HG03565 (cell line): ENCODE measurements around the gene CUL1.

Experiments used
- ATAC-seq: cut with Tn5 transposase; IDR thresholded peaks from one replicate; pipeline ENCODE4 v1.9.1; 2021; ENCODE audit warnings: mild to moderate bottlenecking, moderate library complexity; ENCODE audit not compliant: unreplicated experiment

CUL1 gene

DNA sequence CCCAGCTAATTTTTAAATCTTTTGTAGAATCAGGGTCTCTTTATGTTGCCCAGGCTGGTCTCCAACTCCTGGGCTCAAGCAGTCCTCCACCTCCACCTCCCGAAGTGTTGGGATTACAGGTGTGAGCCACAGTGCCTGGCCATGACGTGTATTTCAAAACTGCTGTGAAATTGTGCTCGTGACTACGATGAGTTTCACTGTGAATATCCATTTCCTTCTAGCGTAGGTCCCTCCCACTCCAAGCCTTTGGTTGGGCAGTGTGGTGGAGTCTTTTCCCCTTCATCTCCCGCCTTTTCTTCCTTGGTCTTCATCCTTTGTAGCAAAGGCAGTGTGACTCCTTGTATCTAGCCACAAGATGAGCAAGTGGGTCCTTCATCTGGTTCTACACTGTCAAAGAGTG is 56.2 kb downstream of the CUL1 start:
- no peak for ATAC-seq

DNA sequence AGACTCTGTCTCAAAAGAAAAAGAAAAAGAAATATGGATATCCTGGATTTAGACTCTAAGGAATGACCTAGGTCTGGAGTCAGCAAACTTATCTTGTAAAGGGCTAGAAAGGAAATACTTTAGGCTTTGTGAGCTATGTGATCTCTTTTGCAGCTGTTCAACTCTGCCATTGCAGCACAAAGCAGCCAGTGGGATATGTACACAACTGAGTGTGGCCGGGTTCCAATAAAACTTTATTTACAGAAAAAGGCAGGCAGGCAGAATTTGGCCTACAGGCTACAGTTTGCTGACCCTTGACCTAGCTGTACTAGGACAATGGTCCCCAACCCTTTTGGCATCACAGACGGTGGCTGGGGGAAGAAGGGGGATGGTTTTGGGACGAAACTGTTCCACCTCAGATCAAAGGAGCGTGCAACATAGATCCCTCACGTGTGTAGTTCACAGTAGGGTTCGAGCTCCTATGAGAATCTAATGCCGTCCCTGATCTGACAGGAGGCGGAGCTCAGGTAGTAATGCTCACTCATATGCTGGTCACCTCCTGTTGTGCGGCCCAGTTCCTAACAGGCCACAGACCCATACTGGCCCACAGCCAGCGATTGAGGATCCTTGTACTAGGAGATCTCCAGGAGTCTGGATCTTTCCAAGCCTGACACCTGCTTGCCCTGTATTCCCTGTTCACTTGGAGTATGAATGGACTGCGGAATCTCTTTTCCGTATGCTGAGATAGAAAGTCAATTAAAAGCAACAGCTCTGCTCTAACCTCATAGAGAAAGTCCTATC is 63.0 kb downstream of the CUL1 start:
- no peak for ATAC-seq

GRCh38 chr7:148763622-148764021 is 64.9 kb downstream of the CUL1 start:
- no peak for ATAC-seq

GRCh38 chr7:148770004-148770403 is 71.3 kb downstream of the CUL1 start:
- no peak for ATAC-seq

DNA sequence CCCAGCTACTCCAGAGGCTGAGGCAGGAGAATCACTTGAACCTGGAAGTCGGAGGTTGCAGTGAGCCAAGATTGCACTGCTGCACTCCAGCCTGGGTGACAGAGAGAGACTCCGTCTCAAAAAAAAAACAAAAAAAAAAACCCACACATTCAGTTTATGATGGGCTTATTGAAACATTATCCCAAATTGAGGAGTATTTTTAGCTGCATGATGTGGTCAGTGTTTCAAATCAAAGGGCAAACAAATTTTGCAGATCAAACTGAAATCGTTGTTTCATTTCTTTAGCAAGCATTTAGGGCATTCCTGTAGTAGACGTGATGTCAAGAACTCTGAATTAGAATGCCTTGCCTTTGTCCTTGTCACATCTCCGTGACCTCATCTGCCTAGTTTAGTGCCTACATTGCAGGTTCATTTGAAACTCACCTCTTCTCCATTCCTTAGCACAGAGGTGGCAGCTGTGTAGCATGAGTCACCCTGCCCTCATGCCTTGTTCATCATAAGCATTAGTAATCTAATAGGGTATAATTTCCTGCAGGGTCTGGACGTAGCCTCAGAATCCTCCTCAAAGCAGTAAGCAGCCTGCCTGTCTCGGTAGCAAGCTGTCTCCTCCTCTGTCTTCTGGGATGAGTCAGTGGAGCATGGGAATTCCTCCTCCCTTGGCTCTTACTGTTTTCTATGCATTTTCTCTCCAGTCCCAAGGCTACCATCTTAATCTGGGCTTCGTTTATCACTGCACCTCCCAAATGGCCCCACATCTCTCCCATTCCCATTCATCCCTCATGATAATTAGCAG is 73.8 kb downstream of the CUL1 start:
- no peak for ATAC-seq

GRCh38 chr7:148773334-148773733 is 74.6 kb downstream of the CUL1 start:
- ATAC-seq: peak; percentile 88

- no peak for ATAC-seq
These were observed 75.8 kb downstream of the CUL1 start for GRCh38 chr7:148774471-148774870.

DNA sequence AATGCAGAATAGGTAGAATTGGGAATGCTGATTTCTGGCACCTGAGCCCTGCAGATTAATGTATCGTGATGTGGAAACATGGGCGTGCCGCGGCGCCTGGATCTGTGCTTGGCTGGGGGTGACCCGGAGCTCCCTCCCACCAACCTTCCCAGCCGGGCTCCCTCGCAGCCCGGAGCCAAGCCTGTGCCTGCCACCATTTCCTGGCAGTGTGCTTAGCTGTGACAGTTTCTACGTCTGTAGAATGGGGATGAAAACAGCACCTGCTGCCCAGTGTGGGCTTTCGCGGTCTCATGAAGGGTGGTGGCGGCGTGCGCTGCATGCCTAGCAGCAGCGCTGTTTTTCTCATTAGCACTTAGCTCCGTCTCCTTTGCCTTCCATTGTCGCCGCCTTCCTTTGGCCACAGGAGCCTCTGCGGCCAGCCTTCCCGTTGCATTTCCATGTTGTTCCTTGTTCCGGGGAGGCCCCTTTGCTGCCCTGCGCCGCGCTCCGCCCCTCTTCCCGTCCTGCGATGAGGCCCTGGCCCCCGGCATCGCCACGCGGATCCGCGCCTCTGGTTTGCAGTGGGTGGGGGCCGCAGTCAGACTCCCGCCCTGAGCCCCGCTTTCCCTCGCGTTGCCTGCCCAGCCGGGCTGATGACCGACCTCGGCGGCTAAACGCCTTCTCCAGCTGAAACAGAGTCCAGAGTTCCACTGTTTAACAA is 84.2 kb downstream of the CUL1 start:
- ATAC-seq: no peak

GRCh38 chr7:148783801-148784527 is 85.3 kb downstream of the CUL1 start:
- no peak for ATAC-seq

DNA sequence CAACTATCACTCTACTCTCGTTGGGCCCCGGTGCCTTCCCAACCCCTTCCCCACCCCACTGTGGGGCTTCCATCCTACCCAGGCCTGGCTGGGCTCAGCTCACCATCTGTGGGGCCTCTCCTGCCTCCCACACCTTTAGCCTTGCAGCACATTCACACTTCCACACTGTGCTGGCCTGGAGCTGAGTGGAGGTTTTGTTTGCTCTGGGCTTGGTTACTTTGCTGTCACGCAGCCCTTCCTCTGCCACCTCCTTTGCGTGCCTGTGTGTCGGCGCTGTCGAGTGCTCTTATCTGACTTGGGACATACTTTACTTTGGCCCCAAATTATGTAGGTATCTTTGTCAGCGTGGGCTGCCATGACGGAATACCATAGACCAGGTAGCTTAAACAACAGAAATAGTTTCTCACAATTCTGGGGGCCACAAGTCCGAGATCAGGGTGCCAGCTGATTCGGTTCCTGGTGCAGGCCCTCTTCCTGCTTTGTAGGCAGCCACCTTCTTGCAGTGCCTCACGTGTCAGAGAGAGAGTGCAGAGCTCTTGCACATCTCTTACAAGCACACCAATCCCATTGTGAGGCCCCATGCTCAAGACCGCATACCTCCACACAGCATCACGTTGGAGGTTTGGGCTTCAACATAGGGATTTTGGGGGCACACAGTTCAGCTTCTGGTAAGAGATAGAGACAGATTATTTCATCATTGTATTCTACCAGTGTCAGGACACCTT is 89.0 kb downstream of the CUL1 start:
- ATAC-seq: no peak

GRCh38 chr7:148789220-148789619 is 90.5 kb downstream of the CUL1 start:
- no peak for ATAC-seq

DNA sequence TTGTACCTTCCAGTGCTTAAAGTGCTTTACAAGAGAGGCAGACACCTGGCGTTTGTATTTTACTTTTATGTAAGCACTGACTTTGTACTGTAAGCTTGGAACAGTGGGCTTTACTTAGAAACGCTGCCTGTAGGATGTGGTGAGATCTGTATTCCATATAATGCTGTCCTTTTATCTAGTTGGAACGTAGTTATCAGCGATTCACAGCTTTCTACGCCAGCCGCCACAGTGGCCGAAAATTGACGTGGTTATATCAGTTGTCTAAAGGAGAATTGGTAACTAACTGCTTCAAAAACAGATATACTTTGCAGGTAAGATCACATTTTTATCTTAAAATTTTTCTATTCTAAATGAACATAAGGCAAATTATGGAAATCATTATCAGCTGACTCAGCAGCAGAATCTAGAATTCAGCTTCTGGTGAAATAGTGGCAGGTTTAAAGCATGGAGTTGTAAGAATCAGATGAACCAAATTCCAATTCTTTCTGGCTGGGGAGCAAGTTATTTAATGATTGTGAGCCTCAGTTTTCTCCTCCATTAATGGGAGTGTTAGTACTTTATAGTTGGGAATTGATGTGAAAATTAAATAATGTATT is 91.5 kb downstream of the CUL1 start:
- ATAC-seq: no peak

GRCh38 chr7:148790850-148791249 is 92.1 kb downstream of the CUL1 start:
- no peak for ATAC-seq

DNA sequence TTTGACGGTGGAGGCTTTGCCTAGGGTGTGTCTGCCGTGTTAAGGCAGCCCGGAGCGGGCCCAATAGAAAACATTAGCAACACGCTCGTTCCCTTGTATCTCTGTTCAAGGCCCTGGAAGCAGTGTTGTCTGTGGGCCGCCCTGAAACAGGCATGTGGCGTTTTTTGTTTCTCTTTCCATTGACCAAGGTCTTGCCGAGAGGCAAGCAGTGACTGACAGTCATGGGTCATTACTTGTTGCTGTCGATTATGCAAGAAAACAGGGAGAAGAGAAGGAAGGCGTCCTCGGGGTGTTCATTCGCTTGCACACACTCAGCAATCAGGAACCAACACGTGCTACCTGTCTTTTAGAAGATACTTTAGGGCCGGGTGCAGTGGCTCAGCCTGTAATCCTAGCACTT is 92.8 kb downstream of the CUL1 start:
- no peak for ATAC-seq

DNA sequence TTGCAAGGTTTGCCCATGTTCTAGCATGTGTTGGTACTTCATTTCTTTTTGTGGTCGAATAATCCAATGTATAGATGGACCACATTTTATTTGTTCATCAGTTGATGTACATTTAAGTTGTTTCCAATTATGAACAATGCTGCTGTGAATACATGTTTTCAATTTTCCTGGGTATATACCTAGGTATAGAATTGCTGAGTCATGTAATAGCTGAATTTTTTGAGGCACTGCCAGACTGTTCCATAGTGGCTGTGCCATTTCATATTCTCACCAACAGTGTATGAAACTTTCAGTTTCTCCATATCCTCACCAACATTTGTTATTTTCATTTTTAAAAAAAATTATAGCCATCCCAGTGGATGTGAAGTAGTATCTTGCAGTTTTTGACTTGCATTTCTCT is 94.9 kb downstream of the CUL1 start:
- no peak for ATAC-seq

DNA sequence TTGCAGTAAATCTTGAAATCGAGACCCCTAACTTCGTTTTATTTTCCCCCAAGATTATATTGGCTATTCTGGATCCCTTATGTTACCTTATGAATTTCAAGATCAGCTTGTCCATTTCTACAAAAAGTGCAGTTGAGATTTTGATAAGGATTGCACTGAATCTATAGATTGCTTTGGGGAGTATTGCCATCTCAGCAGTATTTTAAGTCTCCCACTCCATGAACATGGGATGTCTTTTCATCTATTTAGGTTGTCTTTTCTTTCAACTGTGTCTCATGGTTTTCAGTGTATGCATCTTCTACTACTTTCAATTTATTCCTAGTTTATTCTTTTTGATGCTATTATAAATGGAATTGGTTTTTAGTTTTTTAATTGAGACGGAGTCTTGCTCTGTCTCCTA is 95.8 kb downstream of the CUL1 start:
- ATAC-seq: no peak

- no peak for ATAC-seq
These were observed 98.1 kb downstream of the CUL1 start for GRCh38 chr7:148796841-148797240.

GRCh38 chr7:148799893-148800555 is 101.3 kb downstream of the CUL1 start:
- no peak for ATAC-seq

DNA sequence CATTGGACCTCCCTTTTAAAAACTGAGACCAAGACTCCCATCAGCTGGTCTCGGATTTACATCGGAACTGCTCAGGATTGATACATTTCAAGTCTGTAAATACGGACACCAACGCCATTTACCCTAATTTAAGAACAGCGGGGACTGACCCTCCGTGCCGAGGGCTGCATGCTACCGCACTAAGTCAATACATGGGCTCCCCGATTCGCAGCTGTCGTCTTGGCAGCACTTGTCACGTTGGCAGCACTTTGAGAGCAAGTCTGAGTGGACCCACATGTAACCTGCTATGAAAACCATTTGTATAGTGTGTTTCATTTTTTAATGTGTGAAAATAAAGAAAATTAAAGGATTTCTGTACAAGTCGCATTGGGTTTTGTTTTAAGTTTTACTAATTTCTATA is 102.0 kb downstream of the CUL1 start:
- ATAC-seq: no peak

DNA sequence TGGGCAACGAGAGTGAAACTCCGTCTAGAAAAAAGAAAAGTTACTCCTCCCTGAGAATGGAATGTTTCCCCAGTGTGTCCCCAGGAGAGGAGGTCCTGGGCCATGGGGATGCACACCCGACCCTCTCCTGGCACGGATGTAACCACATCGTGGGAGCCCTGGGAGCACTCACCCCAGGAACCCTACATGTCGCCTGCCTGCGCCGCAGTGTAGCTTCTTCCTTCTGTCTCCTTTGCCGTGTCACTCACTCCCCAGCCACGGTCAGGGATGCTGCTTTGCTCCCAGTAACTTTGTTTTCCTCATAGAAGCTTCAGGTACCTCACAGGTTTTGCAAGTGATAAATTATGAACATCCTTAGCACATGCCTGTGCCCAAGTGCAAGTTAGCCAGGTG is 103.4 kb downstream of the CUL1 start:
- ATAC-seq: no peak
